DOHH2 (cell line): ENCODE measurements around the gene ZBTB4.

Experiments
- H3F3A ChIP-seq: fragments of 200-600 bp; sonication (generic), shearing (Covaris generic); 2 replicates; pipeline ENCODE4 v1.6.0; 2016; ENCODE audit warnings: antibody characterized with exemption, mild to moderate bottlenecking; ENCODE audit not compliant: control insufficient read depth, insufficient read depth
- H3K27ac ChIP-seq: fragments of 200-600 bp; sonication (generic); 2 replicates; pipeline ENCODE4 v1.5.1; 2014; ENCODE audit warnings: low read depth, mild to moderate bottlenecking, low read length, moderate library complexity
- H3K27me3 ChIP-seq: fragments of 200-600 bp; sonication (generic); 2 replicates; pipeline ENCODE4 v1.6.1; 2014; ENCODE audit warnings: mild to moderate bottlenecking, low read length, mixed read lengths; ENCODE audit not compliant: control insufficient read depth
- H3K36me3 ChIP-seq: fragments of 200-600 bp; sonication (generic); 2 replicates; pipeline ENCODE4 v1.6.1; 2014; ENCODE audit warnings: mild to moderate bottlenecking, low read length, moderate library complexity, mixed read lengths; ENCODE audit not compliant: control insufficient read depth
- H3K4me1 ChIP-seq: fragments of 200-600 bp; sonication (generic); 2 replicates; pipeline ENCODE4 v1.6.1; 2014; ENCODE audit warnings: mild to moderate bottlenecking, low read length, mixed read lengths; ENCODE audit not compliant: control insufficient read depth
- H3K4me2 ChIP-seq: fragments of 200-600 bp; sonication (generic); 2 replicates; pipeline ENCODE4 v1.6.0; 2014; ENCODE audit warnings: mild to moderate bottlenecking, low read length, moderate library complexity
- H3K4me3 ChIP-seq: fragments of 200-600 bp; sonication (generic); 2 replicates; pipeline ENCODE4 v1.5.1; 2014; ENCODE audit warnings: mild to moderate bottlenecking, low read length, mixed read lengths
- H3K79me2 ChIP-seq: fragments of 200-600 bp; sonication (generic); 2 replicates; pipeline ENCODE4 v1.6.1; 2014; ENCODE audit warnings: mild to moderate bottlenecking, low read length, mixed read lengths; ENCODE audit not compliant: control insufficient read depth
- H3K9me2 ChIP-seq: fragments of 200-600 bp; sonication (generic); replicated peaks from 2 replicates; pipeline ENCODE4 v1.6.1; 2014; ENCODE audit warnings: mild to moderate bottlenecking, low read length, mixed read lengths; ENCODE audit not compliant: control insufficient read depth
- H3K9me3 ChIP-seq: fragments of 200-600 bp; sonication (generic); 2 replicates; pipeline ENCODE4 v1.6.1; 2014; ENCODE audit warnings: antibody characterized with exemption, low read length, mixed read lengths; ENCODE audit not compliant: control insufficient read depth, insufficient read depth
- H4K20me1 ChIP-seq: fragments of 200-600 bp; sonication (generic); 2 replicates; pipeline ENCODE4 v1.6.0; 2014; ENCODE audit warnings: low read depth, mild to moderate bottlenecking, antibody characterized with exemption, low read length, moderate library complexity; ENCODE audit not compliant: control insufficient read depth, insufficient read depth
- CTCF ChIP-seq: fragments of 200-600 bp; sonication (generic); IDR thresholded peaks from one replicate; pipeline ENCODE4 v1.5.1; 2014; ENCODE audit warnings: antibody characterized with exemption, mild to moderate bottlenecking, low read depth, low read length; ENCODE audit not compliant: poor library complexity, severe bottlenecking
- EZH2phosphoT487 ChIP-seq: fragments of 200-600 bp; sonication (generic); IDR thresholded peaks from 2 replicates; pipeline ENCODE4 v1.6.1; 2017; ENCODE audit warnings: borderline replicate concordance, mild to moderate bottlenecking, antibody characterized with exemption, low read length, moderate library complexity, mixed read lengths

Gene ZBTB4

GRCh38 chr17:7479213-7480088 lies at the start of gene ZBTB4:
Gene ZBTB4, minus strand, starts transcription at chr17:7479631. Its CDS starts 12,830 bp downstream, at chr17:7466801.
- Histone ChIP-seq H3K27ac (no peak within 1 kb of the TSS), H3F3A (peaks cover 3% of the 10 kb centered on the region; the same call in 1 of the 2 replicates), H3K27me3 (no peaks in the 10 kb centered on the region), H3K4me1 (peaks cover 35% of the 10 kb centered on the region), H3K4me3 (peak within 1 kb of the TSS; percentile 83), H3K4me2 (peak within 1 kb of the TSS; percentile 92), H3K79me2 (peaks cover 41% of the 10 kb centered on the region), H3K9me3 (no peaks in the 10 kb centered on the region), H3K9me2 (no peaks in the 10 kb centered on the region), H4K20me1 (no peaks in the 10 kb centered on the region), H3K36me3 (no peaks in the 10 kb centered on the region)
- no peak for TF ChIP-seq EZH2phosphoT487
- no peak for TF ChIP-seq CTCF

- H3F3A ChIP-seq = no peaks in the 10 kb centered on the region
- H3K27ac ChIP-seq = no peak overlapping the region
- no peaks in the 10 kb centered on the region for H3K9me2 ChIP-seq
- no peak overlapping the region for H3K4me2 ChIP-seq
- TF ChIP-seq CTCF (no peak), EZH2phosphoT487 (no peak)
- H3K4me3 ChIP-seq = no peak overlapping the region
- no peaks in the 10 kb centered on the region for H4K20me1 ChIP-seq
- H3K79me2 ChIP-seq = no peaks in the 10 kb centered on the region
- no peaks in the 10 kb centered on the region for H3K36me3 ChIP-seq
- peaks cover 12% of the 10 kb centered on the region; the same call in 1 of the 2 replicates for H3K9me3 ChIP-seq
- H3K4me1 ChIP-seq = no peaks in the 10 kb centered on the region
- H3K27me3 ChIP-seq = no peaks in the 10 kb centered on the region
These were observed 49.4 kb upstream of the ZBTB4 start for GRCh38 chr17:7528842-7529241.

- TF ChIP-seq CTCF (peak; percentile 74), EZH2phosphoT487 (no peak)
- Histone ChIP-seq H3K4me2 (no peak overlapping the region), H3K79me2 (no peaks in the 10 kb centered on the region), H3K36me3 (no peaks in the 10 kb centered on the region), H3K9me2 (no peaks in the 10 kb centered on the region), H3F3A (no peaks in the 10 kb centered on the region), H3K4me3 (no peak overlapping the region), H3K9me3 (no peaks in the 10 kb centered on the region), H3K27ac (no peak overlapping the region), H3K27me3 (no peaks in the 10 kb centered on the region), H3K4me1 (no peaks in the 10 kb centered on the region), H4K20me1 (no peaks in the 10 kb centered on the region)
These were observed 43.6 kb upstream of the ZBTB4 start for GRCh38 chr17:7523033-7523432.
